ENCODE measurements around the gene MEX3C.

MEX3C gene

DNA sequence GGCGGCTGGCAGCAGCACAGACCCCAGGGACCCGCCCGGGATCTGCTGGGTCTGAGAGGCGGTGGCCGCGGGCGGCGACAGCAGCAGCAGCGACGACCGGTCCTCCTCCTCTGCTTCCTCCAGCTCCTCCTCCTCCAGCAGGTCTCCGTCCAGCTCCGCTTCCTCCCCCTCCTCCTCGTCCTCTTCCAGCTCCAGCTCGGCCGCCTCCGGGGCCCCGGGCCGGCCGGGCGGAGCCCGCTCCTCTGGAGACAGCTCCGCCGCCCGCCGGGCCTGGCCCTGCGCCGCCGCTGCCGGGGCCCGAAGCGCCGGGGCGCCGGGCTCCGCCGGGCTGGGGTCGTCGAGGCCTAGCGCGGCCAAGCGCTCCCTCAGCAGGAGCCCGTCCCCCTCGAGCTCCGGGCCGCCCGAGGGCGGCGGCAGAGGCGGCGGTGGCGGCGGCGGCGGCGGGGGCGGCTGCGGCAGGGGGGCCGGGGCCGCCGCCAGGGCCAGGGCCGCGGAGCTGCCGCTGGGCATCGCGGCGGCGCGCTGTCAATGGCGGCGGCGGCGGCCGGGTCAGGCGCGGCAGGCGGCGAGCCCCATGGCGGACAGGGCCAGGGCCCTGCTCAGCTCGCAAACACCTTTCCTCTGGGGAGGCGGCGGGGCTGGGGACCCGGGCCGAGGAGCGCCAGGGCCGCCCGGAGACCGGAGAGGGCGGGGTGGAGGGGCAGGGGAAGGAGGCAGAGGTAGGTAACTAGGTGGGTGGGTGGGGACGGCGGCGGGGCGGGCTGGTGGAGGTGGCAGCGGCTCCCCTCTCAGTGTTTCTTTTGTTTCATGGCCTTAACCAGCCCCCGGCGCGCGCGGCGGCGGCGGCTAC is 445 bp downstream of the MEX3C start:
- Histone ChIP-seq H3K27me3 (ENCODE audit: insufficient read depth, low read length) (no peaks in the 10 kb centered on the region), H2AFZ (ENCODE audit: low read depth, low read length) (no peak overlapping the region), H3K9me3 (ENCODE audit: low read length) (no peaks in the 10 kb centered on the region)

DNA sequence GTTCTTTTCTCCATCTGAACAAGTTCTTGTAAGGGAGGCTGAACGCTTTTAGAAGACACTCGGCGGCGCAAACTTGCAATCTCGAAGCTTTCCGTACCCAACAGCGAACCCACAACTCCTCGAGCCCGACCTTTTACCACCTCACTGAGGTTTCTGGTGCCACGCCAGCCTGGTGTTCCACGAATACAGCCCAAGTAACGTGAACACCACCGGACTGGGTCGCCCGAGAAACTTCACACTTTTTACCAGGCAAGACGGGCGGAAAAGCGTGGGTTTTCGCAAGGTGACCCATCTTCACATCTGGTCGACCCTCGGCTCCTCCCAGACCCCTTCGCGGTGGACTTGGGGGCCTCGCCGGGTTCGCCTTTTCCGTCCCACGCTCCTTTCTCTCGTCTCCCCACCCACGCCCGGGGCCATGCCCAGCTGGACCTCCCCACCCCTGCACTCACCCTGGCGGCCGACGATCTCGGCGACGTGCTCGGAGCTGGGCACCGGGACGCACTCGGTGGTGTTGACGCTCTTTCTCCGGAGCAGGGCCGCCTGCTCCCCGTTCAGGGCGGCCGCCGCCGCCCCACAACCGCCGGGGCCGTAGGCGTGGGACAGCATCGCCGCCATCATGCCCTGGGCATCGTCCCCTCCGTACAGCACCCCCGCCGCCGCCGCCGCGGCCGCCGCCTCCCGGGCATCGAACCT is 1.2 kb downstream of the MEX3C start:
- Histone ChIP-seq H2AFZ (ENCODE audit: low read depth, low read length) (no peak overlapping the region), H3K9me3 (ENCODE audit: low read length) (no peaks in the 10 kb centered on the region), H3K4me1 (ENCODE audit: insufficient read depth, low read length) (peaks cover 21% of the 10 kb centered on the region), H3K27me3 (ENCODE audit: insufficient read depth, low read length) (no peaks in the 10 kb centered on the region), H3K36me3 (ENCODE audit: insufficient read depth, low read length) (peaks cover 5% of the 10 kb centered on the region), H3K4me3 (ENCODE audit: low read length) (peak overlapping the region; percentile 95)

More for the DNA sequence above, 445 bp downstream of the MEX3C start:
- Histone ChIP-seq H3K4me1 (ENCODE audit: insufficient read depth, low read length) (peaks cover 21% of the 10 kb centered on the region), H3K4me3 (ENCODE audit: low read length) (peak overlapping the region; percentile 95), H3K36me3 (ENCODE audit: insufficient read depth, low read length) (no peaks in the 10 kb centered on the region)

DNA sequence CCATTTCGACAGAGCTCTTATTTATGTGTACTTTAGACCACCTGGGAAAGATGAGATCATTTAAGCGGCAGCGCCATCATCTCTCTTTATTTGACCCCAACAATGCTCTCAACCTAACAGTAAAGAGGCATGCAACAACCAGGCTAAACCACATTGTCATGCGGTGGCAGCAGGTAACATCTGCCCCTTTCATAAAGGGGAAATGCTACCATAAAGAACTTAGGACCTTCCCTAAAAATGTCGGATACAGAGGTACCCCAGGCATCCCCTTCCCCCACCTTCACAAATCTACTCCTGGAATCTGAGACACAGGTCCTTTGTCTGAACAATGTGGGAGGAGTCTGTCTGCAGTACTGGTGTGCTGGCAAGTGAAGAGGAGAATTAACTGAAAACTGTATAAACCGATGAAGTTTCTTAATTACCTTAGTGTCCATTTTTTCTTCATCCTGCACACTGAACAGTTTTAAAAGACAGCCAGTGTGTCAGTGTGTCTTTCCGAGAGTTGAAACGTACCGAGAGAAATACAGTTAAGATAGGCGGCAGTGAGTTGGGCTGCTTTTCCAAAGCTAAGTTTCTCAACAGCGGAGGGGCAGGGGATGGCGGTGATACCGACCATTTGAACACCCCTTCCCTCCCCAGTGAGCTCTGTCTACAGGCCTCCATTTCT is 1.9 kb downstream of the MEX3C start:
- Histone ChIP-seq H3K4me3 (ENCODE audit: low read length) (peak overlapping the region; percentile 95), H3K4me1 (ENCODE audit: insufficient read depth, low read length) (peaks cover 21% of the 10 kb centered on the region), H3K36me3 (ENCODE audit: insufficient read depth, low read length) (peaks cover 10% of the 10 kb centered on the region), H3K9me3 (ENCODE audit: low read length) (no peaks in the 10 kb centered on the region), H2AFZ (ENCODE audit: low read depth, low read length) (no peak overlapping the region), H3K27me3 (ENCODE audit: insufficient read depth, low read length) (no peaks in the 10 kb centered on the region)

DNA sequence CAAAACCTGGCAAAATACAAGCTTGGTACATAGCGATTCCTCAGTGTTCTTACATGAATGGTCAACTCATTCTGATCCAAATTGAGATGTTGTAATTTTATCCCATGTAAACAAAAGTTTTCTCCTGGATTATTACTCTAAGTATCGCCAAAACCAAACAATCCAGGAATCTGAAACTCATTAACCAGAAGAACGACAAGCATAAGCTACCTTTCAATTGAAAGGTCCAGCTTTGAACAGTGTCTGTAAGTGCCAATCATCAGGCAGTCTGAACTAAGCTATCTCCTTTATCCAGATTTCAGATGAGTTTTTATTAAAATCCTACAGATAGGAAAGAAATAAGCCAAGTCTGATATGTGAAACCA is 2.4 kb downstream of the MEX3C start:
- Histone ChIP-seq H3K36me3 (ENCODE audit: insufficient read depth, low read length) (peaks cover 15% of the 10 kb centered on the region), H3K27me3 (ENCODE audit: insufficient read depth, low read length) (no peaks in the 10 kb centered on the region), H3K9me3 (ENCODE audit: low read length) (no peaks in the 10 kb centered on the region), H3K4me3 (ENCODE audit: low read length) (peak overlapping the region; percentile 95), H2AFZ (ENCODE audit: low read depth, low read length) (no peak overlapping the region), H3K4me1 (ENCODE audit: insufficient read depth, low read length) (peaks cover 21% of the 10 kb centered on the region)

DNA sequence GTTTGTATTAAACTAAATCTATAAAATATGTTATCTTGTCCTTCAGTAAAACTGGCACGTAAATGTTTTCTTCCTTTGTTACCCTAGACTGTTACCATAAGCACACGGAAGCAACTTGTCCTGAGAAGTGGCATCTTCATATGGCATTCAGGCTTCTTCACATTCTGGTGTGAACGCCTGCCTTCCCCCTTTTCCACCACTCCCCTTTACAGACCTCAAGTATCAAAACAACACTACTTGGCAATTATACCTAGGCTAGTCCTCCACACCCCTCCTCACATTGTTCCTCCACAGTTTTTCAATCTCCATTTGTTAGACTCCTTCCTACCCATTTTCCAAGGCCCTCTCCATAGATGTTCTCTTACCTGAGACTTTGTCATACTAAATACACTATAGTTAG is 2.9 kb downstream of the MEX3C start:
- Histone ChIP-seq H3K4me1 (ENCODE audit: insufficient read depth, low read length) (peaks cover 21% of the 10 kb centered on the region), H3K9me3 (ENCODE audit: low read length) (no peaks in the 10 kb centered on the region), H3K4me3 (ENCODE audit: low read length) (peak overlapping the region; percentile 95), H3K36me3 (ENCODE audit: insufficient read depth, low read length) (peaks cover 17% of the 10 kb centered on the region), H3K27me3 (ENCODE audit: insufficient read depth, low read length) (no peaks in the 10 kb centered on the region), H2AFZ (ENCODE audit: low read depth, low read length) (no peak overlapping the region)

DNA sequence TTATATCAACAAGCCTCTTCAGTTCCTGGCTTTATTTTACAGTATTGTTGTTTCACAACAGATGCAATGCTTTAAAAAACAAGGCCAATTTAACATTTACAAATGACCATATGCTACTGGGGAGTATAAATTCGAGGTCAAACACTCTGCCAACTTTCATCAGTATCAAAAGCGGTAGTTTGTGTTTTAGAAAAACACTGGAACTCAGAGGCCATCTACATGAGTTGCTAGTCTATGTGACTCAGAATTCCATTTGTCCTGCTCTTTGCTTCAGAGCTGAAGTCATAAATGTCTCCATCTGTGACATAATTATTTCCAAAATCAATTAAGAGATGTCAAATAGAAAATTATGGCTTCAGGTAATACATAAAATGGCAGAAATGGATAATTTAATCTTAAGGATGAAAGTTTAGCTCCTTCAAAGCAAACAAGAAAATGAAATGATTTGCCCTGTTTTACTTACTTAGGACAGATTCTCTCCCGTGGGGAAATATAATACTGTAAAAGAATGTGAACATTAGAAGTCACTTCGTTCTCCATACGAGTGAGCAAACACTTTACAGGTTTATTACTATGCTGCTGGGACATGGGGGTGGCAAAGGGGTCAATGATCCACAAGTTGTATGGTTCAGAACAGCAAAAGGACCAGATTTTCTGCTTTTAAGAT is 3.7 kb downstream of the MEX3C start:
- Histone ChIP-seq H2AFZ (ENCODE audit: low read depth, low read length) (no peak overlapping the region), H3K4me1 (ENCODE audit: insufficient read depth, low read length) (peaks cover 21% of the 10 kb centered on the region), H3K27me3 (ENCODE audit: insufficient read depth, low read length) (no peaks in the 10 kb centered on the region), H3K36me3 (ENCODE audit: insufficient read depth, low read length) (peaks cover 19% of the 10 kb centered on the region), H3K4me3 (ENCODE audit: low read length) (peak overlapping the region; percentile 95), H3K9me3 (ENCODE audit: low read length) (no peaks in the 10 kb centered on the region)

DNA sequence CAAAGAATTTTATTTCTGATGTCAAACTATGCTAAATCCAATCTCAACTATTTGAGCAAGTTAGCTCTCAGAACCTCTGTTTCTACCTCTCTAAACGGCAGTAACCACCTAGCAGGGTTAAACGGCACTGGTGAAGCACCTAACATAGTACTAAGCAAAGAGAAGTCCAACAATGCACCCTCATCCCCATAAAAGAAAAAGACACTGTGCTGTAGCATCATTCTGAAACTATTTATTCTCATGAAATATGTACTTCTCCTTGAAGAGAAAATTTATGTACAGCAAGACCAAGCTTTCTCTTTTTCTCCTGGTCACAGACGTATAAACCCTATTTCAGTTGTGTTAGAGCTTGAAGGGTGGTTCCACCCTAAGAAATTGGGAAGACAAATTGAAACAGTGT is 4.8 kb downstream of the MEX3C start:
- peaks cover 21% of the 10 kb centered on the region for H3K4me1 ChIP-seq (ENCODE audit: insufficient read depth, low read length)
- no peak overlapping the region for H3K4me3 ChIP-seq (ENCODE audit: low read length)
- peaks cover 25% of the 10 kb centered on the region for H3K36me3 ChIP-seq (ENCODE audit: insufficient read depth, low read length)
- no peak overlapping the region for H2AFZ ChIP-seq (ENCODE audit: low read depth, low read length)
- no peaks in the 10 kb centered on the region for H3K27me3 ChIP-seq (ENCODE audit: insufficient read depth, low read length)
- H3K9me3 ChIP-seq (ENCODE audit: low read length), result no peaks in the 10 kb centered on the region

DNA sequence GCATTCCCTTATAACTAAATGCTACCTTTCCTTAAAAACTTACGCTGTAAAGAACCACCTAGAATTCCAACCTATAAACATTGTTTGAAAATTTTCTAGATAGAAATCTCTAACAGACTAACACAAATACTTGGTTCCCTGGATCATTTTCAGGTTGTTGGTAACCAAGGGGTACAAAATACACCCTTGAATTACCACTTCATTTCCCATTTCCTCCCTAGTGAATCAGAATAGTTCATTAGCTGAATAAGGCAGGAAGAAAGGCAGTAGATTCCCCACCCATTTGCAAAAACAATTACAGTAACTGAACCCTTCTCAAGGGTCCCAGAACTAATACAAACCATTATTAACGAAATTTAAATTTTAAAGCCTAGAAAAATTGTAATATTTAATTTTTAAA is 5.5 kb downstream of the MEX3C start:
- H3K4me1 ChIP-seq (ENCODE audit: insufficient read depth, low read length), result peaks cover 21% of the 10 kb centered on the region
- H3K36me3 ChIP-seq (ENCODE audit: insufficient read depth, low read length), result peaks cover 29% of the 10 kb centered on the region
- H2AFZ ChIP-seq (ENCODE audit: low read depth, low read length), result no peak overlapping the region
- H3K9me3 ChIP-seq (ENCODE audit: low read length), result no peaks in the 10 kb centered on the region
- no peaks in the 10 kb centered on the region for H3K27me3 ChIP-seq (ENCODE audit: insufficient read depth, low read length)
- H3K4me3 ChIP-seq (ENCODE audit: low read length), result no peak overlapping the region

DNA sequence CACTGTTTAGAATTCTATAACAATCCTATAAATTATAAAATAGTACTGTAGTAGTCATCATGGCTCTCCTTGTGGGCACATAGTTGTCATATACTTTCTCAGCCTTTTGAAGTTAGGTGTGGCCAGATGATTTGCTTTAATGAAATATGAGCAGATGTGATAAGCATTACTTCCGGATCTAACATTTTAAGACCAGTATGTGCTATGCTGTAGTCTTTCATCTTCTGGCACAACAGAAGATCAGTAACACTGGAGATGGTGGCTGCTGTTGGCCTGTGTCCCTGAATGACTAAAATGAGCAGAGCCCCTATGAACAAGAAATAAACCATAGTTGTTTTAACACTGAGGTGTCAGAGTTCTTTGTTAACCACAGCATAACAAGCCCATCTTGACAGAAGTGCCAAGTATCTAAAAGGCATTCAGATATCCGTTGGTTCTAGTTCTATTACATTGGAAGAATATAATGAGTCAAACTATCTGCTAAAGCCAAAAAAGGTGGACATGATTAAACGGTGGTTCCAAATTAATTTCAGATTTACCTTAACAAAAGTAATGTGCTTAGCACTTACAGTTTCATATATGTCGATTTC is 6.3 kb downstream of the MEX3C start:
- Histone ChIP-seq H3K27me3 (ENCODE audit: insufficient read depth, low read length) (no peaks in the 10 kb centered on the region), H2AFZ (ENCODE audit: low read depth, low read length) (no peak overlapping the region), H3K9me3 (ENCODE audit: low read length) (no peaks in the 10 kb centered on the region), H3K4me3 (ENCODE audit: low read length) (no peak overlapping the region), H3K4me1 (ENCODE audit: insufficient read depth, low read length) (peaks cover 23% of the 10 kb centered on the region), H3K36me3 (ENCODE audit: insufficient read depth, low read length) (peaks cover 34% of the 10 kb centered on the region)

DNA sequence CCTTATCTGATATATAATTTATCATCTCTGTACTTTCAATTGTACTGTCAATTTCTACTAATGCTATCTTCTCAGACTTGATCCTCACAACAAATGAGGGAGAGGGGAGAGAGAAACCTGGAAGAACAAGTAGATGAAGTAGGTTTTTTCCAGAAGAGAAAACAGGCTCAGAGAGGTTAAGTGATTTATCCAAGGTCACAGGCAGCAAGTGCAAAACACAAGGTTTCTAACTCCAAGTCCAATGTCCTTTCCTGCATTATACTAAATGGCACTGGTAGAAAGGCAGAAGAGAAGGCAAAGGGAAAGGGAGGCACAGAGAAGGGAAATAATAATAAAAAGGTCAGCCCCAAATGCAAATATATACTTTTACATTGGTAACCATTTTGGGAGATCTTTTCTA is 7.5 kb downstream of the MEX3C start:
- peaks cover 45% of the 10 kb centered on the region for H3K36me3 ChIP-seq (ENCODE audit: insufficient read depth, low read length)
- no peaks in the 10 kb centered on the region for H3K27me3 ChIP-seq (ENCODE audit: insufficient read depth, low read length)
- H3K4me3 ChIP-seq (ENCODE audit: low read length), result no peak overlapping the region
- H3K9me3 ChIP-seq (ENCODE audit: low read length), result peaks cover 4% of the 10 kb centered on the region
- peaks cover 23% of the 10 kb centered on the region for H3K4me1 ChIP-seq (ENCODE audit: insufficient read depth, low read length)
- H2AFZ ChIP-seq (ENCODE audit: low read depth, low read length), result no peak overlapping the region

DNA sequence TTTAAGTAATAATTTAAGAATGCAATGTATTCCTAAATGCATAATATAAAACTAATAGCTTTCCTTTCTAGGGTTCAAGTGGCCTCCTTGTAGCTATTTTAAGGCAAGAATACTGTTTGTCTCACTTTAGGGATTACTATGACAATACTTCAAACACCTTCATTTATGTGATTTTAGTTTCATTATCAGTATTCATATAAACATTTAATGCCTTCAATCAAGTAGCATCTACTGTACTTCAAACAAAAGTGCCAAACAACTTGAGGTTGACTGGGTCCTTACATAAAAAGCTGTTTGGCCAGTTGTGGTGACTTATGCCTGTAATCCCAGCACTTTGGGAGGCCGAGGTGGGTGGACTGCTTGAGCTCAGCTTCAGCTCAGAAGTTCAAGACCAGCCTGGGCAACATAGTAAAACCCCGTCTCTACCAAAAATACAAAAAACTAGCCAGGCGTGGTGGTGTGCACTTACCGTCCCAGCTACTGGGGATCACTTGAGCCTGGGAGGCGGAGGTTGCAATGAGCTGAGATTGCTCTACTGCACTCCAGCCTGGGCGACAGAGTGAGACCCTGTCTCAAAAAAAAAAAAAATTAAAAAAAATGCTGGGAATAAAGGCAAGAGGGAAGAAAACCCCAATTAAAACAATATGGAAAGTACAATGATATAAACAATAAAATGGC is 9.3 kb downstream of the MEX3C start:
- peaks cover 8% of the 10 kb centered on the region for H3K4me1 ChIP-seq (ENCODE audit: insufficient read depth, low read length)
- peaks cover 57% of the 10 kb centered on the region for H3K36me3 ChIP-seq (ENCODE audit: insufficient read depth, low read length)
- H2AFZ ChIP-seq (ENCODE audit: low read depth, low read length), result no peak overlapping the region
- H3K27me3 ChIP-seq (ENCODE audit: insufficient read depth, low read length), result no peaks in the 10 kb centered on the region
- peaks cover 4% of the 10 kb centered on the region for H3K9me3 ChIP-seq (ENCODE audit: low read length)
- H3K4me3 ChIP-seq (ENCODE audit: low read length), result no peak overlapping the region

DNA sequence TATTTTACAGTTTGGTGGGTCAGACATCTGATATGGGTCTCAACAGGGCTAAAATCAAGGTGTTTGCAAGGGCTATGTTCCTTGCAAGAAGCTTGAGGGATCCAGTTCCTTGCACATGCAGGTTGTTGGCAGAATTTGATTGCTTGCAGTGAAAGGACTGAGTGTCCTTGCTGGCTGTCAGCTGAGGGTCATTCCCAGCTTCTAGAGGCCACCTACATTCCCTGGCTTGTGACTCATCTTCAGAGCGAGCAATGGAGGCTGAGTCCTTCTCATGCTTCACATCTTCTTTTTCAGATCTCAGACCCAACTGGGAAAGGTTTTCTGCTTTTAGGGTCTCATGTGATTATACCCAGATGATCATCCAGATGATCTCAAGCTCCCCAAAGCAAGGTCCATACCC is 12.4 kb downstream of the MEX3C start:
- no peak overlapping the region for H3K4me3 ChIP-seq (ENCODE audit: low read length)
- no peak overlapping the region for H2AFZ ChIP-seq (ENCODE audit: low read depth, low read length)
- H3K27me3 ChIP-seq (ENCODE audit: insufficient read depth, low read length), result no peaks in the 10 kb centered on the region
- H3K9me3 ChIP-seq (ENCODE audit: low read length), result peaks cover 4% of the 10 kb centered on the region
- H3K36me3 ChIP-seq (ENCODE audit: insufficient read depth, low read length), result peaks cover 53% of the 10 kb centered on the region
- peaks cover 2% of the 10 kb centered on the region for H3K4me1 ChIP-seq (ENCODE audit: insufficient read depth, low read length)

Measured in neuron (in vitro differentiated cells).